GM19238 (cell line): ENCODE results near the gene GPSM3.
"Not testable (repeated sequence)": the region's sequence is repeated elsewhere in the genome, so short reads cannot be mapped to it uniquely, and the experiment has no call there.

ENCODE experiments used
- DNase-seq: peaks from one replicate; pipeline ENCODE4 v3.0.0; 2011; ENCODE audit warnings: low spot score; ENCODE audit not compliant: insufficient read length

The GPSM3 gene

DNA sequence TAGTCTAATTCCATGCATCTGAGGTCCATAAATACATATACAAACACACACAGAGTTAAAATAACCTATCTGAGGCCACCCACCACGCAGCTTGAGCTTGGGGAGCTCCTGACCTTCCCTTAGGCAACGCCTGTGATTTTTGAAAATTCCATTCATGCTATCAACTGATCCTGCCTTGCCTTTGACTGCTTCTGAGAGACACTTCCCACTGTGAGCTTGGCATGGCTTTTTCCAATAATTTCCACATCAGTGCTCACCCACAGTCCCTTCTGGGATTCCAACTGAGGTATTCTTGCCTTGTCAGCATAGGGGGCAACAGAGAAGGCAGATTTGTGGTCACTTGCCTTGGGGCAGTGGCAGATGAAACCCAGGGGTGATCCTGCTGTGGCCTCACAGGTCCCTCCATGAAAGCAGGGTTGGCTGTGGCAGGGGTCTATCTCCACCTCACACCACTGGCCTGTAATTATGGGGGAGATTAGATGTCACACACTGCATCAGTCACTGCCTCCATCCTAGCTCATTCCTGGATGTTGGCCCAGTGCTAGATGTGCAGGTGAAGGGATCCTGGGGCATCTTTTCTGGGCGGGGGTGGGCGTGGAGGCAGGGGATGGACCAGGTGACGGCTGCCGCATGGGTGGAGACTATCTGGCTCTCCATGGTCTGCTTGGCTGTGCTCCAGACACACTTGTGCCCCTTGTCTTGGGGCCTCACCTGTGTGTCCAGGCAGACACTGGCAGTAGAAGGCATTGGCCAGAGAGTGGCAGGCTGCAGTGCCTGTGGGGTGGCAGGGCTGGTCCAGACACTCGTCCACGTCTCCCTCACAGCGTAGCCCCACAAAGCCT, 11.2 kb upstream of the GPSM3 start:
- DNase-seq = no peak

DNA sequence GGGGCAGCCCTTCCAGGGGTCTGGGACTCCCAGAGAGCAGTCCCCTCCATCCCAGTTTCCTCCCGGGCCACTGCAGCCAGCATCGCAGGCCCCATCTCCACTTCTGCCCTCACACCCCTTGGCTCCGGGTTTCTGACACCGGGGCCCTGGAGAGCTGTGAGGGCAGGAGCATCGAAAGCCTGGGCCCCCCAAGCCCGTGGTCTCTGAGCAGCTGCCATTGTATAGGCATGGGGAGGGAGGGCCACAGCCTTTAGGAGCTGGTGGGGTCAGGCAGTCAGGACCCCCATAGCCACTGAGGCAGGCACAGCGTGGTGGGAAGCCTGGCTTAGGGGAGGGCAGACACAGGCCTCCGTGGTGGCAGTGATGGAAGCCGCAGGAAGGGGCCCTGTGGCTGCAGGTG, 9.7 kb upstream of the GPSM3 start:
- no peak for DNase-seq

DNA sequence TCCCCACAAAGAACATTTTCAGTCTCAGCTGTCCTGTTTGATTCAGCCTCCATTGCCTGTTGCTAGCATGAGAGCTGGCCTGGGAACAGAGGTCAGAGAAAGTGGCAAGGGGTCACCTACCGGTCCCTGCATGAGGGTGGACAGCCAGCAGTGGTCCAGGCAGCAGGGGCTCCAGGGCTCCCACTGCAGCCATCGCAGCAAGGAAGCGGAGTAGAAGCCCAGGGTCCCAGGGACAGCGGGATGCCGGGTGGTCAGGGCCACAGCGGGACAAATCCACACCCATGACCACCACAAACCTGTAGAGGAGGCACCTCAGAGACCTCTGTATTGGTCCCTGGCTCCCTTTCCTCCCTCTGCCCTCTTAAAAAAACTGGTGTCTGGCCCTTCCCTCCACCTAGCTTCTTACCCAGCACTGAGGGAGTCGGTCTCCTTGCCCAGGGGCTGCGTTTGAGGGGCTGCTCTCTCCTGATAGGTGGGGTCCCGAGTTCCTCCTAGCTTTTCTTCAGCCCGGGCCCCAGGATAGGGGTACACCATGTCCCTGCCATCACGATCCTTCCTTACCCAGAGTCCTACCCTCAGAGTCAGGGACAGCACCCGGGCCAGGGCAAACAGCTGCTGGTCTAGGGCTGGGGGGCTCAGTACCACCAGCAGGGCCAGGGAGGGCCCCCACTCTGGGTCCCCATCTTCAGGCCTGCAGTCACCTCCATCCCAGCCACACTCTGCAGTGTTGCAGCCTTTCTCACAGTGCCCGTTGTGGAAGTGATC, 8.4 kb upstream of the GPSM3 start:
- DNase-seq = no peak

DNA sequence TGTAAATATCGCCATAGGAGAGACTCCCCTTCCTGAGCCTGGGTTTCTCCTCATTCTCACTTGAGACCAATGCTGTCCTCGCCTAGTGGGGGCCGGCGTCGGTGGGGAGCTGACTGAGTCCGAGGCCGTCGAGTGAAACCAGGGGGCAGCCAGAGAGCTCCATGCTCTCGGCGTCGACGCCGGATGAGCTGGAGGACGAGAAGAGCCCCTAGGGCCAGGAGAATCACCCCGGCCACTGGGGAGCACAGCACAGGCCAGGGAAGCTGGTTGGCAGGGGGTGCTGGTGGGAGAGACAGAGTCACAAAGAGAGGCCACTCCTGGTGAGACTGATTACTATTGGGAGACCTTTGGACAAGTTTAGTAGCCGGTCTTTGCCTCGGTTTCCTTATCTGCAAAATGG, 6.4 kb upstream of the GPSM3 start:
- DNase-seq = no peak

DNA sequence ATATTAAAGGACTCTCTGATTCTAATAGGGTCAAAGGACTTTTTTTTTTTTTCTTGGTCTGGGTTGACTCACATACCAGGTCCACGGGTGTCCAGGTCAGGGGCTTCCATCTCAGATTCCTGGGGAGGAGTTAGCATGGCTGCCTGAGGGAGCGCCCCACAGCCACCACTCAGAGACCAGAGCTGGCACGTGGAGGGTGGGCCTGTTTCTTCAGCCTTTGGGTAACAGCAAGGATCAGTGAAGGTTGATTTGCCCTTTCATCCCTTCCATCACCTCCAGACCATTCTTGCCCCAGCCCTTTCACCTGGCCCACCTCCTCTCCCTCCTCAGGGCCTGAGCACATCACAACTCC, 5.9 kb upstream of the GPSM3 start:
- DNase-seq = no peak

DNA sequence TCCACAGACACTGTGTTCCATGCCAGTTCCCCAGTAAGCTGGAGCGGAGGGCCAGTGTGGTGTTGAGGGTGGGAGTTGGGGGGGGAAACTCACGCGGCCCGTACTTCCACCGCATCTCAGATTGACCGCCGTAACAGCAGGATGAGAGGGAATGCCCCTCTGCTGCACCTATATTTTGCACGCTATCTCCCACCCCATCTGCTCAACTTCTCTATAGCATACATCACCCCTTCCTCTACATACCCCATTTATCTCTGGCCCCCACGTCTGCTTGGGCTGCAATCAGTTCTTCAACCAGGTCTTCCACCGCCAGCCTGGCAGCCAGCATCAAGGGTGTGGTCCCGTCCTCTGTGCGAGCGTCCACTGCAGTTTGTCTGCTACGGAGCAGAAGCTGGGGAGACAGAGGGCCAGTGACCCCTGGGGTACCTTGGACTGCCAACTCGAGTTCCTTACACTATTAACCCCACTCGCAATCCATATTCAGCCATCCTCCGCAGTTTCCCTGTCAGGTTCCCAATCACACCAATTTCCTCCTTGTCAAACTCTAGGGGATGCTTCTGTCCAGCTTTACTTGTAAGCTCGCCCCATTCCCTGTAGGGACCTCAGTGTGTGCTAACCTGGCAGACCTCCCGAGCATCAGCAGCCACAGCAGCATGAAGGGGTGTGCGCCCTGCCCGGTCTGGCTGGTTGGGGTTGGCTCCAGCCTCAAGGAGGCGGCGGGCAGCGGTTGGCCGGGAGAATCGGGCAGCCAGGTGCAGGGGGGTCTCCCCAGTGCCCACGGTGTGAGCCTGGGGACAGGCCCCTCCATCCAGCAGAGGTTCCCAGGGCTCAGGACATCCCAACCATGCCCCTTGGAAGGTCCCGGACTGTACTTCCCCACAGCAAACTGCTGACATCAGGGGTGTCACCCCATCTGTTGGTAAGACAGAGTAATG, 4.5 kb upstream of the GPSM3 start:
- DNase-seq = no peak

DNA sequence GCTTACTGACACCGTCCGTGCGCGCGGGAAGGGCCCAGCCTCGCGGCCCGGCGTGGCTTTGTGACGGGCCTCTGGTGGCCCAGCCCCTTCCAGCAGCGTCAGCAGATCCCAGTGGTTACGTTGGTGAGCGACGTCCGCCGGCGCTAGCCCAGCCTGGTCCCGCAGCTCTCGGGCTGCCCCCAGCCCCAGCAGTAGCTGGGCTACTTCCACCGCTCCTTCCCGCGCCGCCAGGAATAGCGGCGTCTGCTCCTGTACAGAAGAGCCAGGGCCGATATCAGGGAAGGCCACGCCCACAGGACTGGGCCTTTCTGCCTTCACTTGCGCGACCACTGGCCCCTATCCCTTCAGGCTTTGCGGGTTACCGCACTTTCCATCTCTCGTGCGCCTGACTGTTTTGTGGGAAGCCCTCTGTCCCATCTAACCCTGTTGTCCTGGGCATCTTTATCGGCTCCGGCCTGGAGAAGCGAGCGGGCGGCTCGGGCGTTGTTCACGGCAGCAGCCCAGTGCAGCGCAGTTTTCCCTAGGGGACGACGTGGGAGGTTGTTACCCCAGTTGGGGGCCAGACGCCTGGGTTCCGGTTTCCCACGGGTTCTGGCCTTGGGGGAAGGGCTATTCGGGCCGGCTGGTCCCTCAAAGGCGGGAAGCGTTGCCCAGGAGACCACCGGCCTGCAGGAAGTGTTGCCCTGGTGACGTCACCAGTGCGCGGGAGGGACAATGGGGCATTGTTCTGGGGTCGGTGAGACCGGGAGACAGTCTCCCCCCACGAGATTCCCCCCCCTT, 3.6 kb upstream of the GPSM3 start:
- peak; percentile 59 for DNase-seq

DNA sequence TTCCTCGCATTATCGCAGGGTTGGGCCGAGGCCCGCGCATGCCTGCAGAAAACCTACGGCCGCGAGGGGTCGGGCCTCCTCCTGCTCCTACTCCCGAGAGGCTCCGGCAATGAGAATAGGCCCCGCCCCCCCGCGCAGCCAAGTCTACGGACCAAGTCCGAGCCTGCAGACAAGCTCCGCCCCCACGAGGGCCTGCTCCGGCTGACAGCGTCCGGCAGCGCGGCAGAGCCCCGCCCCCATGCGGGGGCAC, 3.1 kb upstream of the GPSM3 start:
- DNase-seq = peak; percentile 90

DNA sequence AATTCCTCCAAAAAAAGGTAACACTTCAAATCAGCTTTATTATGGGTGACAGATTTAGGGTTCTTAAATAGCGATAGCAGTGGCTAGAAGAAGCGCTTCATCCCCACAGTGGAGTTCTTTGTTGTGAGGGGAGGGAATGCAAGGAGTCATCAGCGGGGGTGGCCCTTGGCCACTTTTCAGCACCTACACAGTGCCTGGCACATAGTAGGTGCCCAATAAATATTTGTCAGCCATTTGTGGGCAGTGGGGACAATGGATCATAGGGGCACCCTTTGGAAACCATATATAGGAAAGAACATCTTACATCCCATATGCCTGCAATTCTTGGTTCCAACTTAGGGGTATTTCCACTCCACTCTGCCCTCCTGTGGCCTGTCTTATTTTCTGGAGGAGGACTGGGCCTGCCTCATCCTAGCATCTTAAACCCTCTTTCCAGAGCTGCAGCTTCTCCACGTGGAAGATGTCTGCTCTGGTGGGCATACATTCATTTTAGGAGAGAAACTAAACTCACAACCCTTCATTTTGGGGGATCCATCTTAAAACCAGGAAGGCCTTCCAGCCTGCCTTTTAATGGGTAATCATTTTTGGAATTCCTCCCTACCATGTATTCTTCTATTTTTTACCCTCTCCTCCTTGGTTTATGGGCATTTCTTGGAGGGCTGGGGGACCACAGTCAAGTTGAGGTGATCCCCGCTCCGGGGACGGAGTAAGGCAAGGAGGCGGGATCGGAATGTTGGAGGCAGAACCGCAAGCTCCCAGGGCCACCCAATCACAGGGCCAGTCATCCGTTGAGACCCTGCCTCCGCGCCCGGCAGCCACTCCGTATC, 2.6 kb upstream of the GPSM3 start:
- DNase-seq = no peak

DNA sequence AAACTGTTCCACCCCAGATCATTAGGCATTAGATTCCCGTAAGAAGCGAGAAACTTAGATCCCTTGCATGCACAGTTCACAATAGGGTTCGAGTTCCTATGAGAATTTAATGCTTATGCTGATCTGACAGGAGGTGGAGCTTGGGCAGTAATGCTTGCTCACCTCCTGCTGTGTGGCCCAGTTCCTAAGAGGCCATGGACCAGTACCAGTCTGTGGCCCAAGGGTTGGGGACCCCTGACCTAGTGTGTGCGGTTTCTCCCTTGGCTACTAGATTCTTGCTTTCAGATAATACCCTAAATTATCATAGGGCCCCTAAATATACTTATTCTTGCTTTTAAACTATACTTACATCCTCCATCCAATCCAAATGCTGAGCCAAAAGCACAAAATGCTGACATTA, 1.9 kb upstream of the GPSM3 start:
- DNase-seq = no peak

DNA sequence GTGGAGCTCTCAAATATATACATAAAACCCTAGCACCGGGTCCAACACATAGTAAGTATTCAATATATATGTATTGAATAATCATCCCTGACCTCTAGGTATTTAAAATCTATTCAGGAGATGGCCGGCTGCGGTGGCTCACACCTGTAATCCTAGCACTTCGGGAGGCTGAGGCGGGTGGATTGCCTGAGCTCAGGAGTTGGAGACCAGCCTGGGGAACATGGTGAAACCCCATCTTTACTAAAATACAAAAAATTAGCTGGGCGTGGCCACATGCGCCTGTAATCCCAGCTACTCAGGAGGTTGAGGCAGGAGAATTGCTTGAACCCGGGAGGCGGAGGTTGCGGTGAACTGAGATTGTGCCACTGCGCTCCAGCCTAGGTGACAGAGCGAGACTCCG, 653 bp upstream of the GPSM3 start:
- not testable (repeated sequence) for DNase-seq

DNA sequence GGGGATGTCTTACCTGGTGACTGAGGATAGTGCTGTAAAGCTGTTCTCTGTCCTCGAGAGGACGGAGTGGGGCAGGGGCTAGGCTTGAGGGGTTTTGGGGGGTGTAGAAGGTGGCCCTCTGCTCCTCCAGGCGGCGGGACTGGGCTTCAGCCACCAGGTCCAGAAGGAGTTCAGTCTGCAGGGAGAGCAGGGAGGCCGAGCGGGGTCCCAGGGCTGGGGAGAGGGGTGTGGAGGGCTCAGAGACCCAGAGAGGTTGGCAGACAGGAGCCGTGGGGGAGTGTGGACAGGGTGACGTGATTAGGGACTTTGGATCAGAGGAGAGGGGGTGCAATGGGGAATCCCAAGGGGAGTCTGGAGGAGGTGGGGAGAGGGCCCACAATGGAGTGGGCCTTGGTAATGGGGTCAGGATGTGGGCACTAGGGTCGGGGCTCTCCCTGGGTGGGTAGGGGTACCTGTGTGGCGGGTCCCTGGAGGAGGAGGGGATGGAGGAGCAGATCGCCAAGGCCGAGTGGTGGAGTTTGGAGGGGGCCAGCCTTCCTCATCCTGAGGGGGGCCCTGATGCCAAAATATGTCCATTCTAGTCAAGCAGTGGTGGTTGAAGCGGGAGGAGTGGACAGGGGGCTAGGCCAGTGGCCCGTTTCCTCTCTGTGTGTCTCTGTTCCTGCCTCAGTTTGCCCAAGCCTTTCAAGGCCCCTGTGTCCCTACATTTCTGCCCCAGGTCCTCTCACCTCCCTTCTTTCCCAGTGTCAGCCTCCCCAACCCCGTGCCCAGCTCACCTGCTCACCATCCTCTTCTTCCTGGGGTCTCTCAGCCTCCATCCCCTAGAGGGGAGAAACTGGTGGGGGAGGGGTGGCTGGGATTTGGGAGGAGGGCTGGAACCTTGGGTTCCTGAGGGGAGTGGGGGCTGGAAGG, 491 bp downstream of the GPSM3 start:
- DNase-seq = no peak

DNA sequence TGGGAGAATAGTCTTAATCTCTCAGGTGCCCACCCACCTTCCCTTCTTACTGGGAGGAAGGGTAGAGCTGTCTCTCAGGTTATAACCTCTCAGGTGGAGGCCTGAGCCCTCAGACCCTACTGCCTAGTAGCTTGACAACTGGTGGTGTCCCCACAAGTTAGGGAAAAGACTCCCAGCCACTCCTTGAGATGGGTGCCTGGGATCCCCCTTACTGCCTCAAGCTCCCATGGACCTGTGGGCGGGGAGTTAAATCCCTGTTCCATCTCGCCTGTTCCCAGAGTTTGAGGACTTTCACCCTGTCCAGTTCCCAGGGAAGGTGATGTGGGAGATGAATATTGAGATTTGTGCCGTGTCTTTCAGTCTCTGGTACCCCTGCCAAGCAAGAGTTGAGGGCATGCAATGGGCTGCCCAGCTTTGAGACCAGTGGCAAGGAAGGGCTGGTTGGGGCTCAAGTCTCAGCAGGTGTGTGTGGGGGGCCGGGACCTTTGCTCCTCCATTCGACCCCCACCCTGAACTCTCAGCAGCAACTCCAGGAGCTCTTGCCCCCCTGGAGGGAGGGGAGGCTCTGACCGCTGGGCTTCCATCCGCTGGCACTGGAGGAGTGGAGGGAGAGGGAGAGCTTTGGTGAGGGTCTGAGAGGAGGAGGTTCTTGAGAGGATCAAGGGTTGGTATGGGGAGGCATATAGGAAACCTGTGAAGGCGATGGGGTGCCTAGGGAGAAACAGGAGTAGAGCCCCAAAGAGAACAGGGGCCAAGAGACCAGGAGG, 1.3 kb downstream of the GPSM3 start:
- no peak for DNase-seq

DNA sequence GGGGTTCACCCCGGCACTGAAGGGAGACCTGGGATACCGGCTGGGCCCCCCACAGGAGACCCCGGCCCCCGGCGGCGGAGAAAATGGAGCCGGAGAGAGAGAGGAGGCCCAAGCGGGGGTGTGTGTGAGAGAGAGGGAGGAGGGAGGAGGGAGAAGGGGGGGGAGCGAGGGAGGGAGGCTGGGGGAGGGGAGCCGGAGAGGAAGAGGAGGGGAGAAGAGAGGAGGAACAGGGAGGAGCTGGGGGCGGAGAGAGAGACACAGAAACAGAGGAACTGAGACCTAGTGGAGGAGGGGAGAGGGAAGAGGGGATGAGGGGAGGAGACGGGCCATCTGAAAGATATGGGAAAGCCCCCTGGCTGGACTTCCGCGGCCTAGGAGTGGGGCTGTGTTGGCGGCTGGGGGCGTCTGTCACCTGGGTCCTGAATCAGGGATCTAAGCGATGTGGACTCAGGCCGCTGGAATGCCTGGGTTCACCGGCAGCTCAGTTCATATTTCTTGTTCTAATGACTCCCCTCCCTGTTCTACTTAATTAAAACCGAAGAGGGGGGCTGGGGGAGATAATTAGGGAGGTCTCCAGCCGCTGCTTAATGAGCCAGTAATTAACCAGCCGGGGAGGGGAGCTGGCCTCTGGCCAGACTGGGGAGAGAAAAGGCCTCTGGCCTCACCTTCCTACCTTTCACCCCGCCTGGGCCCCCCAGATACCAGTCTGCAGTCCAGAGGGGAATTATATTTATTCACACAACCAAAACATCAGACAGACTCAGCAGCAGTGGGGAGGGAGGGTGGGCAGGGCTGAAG, 2.2 kb downstream of the GPSM3 start, which contains the start of gene PBX2:
TSS of gene PBX2 (minus strand) at position 149 of the 798 bp plus-strand sequence. CDS start 287 bp downstream, outside the sequence.
- DNase-seq = peak; percentile 78

DNA sequence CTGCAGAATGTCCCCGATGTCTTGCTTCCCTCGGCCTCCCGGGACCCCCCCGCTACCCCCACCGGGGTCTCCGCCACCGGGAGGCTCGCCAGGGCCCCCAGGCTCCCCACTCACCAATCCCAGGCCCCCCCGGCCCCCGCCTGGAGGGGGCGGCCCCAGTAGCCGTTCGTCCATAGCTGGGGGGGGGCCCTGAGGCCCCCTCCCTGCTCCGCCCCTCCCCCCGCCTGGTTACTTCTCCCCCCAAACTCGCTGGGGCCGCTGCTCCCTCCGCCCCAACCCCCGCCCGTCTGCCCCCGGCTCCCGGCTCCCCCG, 2.7 kb downstream of the GPSM3 start:
- no peak for DNase-seq

DNA sequence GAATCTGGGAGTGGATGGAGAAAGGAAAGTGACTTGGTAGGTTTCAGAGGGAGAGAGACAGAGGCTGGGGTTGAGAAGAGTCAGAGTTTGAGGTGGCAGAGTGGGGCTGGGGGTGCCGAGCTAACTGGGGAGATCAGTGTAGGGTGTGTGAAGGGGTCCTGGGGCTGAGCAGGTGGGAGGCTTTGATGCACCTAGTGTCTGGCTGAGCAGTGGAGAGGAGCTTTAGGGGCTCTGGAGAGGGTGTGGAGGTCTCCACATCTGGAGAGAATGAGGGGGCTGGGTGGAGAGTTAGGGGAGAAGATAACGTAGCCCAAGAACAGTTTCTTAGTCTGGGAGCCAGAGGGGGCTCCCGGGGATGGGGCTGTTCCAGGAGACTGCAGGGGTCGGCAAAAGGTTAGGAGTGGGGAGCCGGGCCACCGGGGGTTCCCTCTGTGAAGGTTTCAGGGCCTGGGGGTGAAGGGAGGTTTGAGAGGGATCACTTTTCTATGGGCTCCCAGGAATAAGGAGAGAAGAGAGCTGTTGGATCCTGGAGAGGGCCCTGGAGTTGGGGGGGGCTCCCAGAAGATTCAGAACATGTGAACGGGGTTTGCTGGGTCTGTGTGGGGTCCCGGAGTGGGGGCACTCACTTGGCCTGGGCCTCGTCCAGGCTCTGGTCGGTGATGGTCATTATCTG, 3.2 kb downstream of the GPSM3 start:
- no peak for DNase-seq

DNA sequence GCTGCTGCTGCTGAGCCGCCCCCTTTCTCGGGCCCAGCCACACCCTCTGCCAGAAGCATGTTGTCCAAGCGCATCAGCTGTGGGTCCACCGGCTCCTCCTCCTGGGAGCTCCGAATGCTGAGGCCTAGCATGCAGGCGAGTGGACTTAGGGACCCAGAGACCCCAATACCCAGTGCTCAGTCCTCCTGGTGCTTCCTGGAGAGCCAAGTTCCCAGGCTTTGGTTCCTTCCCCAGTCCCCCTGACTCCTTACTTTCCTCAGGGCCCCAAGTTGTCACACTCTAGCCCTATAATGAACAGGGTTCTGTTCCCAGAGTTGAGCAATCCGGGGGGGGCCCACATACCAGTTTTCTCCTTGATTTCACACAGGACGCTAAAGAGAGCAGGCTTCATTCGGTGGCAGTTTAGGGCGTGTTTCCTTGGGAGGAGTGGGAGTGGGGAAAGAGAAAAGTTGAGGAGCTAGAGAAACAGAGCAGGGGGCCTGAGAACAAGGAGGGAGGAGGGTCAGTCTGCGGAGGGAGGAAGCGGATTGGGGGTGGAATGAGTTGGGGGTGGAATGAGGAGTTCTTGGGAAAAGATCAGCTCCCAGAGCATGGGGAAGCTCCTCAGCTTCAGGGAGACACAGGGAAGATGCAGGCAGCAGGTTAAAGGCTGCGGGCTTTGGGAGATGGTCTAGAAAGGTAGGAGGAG, 3.9 kb downstream of the GPSM3 start:
- no peak for DNase-seq
